ENCODE measurements around the gene POU5F1.

DNA sequence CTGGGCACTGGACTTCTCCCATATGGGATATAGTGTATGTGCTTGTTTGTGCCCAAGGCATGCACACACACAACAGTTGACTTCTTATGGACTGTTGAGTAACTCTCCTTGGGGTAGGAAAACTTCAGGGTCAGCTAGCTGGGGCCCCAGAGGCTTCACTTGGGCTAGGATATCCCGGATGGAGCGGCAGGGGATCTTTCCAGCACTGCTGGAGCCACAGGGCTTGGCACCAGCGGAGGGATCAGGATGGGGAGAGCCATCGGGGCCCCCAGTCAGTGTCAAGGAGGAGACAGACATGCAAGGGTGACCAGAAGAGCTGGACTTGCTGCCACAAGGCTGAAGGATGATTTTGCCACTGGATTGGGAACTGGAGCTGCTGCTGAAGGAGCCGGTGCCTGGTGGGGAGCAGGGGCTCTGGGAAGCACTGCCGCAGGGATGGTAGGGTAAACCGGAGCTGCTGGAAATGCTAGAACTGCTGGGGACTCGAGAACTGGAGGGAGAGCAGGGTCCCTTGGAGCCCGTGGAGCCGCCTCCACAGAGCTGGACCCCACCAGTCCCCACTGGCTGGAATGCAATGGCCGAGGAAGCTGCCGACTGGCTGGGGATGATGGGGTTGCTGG is 54.4 kb downstream of the POU5F1 start:
- TF ChIP-seq POLR2AphosphoS5 (IDR thresholded peaks at IDR 0.05; ENCODE audit: low read depth, low read length) (no peak), SIN3A (IDR thresholded peaks at IDR 0.05; ENCODE audit: borderline replicate concordance, insufficient read depth, low read length) (no peak), TAF1 (IDR thresholded peaks at IDR 0.05; ENCODE audit: borderline replicate concordance, insufficient read depth, low read length) (no peak)
- TF ChIP-seq, protein P1, sequence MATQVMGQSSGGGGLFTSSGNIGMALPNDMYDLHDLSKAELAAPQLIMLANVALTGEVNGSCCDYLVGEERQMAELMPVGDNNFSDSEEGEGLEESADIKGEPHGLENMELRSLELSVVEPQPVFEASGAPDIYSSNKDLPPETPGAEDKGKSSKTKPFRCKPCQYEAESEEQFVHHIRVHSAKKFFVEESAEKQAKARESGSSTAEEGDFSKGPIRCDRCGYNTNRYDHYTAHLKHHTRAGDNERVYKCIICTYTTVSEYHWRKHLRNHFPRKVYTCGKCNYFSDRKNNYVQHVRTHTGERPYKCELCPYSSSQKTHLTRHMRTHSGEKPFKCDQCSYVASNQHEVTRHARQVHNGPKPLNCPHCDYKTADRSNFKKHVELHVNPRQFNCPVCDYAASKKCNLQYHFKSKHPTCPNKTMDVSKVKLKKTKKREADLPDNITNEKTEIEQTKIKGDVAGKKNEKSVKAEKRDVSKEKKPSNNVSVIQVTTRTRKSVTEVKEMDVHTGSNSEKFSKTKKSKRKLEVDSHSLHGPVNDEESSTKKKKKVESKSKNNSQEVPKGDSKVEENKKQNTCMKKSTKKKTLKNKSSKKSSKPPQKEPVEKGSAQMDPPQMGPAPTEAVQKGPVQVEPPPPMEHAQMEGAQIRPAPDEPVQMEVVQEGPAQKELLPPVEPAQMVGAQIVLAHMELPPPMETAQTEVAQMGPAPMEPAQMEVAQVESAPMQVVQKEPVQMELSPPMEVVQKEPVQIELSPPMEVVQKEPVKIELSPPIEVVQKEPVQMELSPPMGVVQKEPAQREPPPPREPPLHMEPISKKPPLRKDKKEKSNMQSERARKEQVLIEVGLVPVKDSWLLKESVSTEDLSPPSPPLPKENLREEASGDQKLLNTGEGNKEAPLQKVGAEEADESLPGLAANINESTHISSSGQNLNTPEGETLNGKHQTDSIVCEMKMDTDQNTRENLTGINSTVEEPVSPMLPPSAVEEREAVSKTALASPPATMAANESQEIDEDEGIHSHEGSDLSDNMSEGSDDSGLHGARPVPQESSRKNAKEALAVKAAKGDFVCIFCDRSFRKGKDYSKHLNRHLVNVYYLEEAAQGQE (IDR thresholded peaks at IDR 0.05; ENCODE audit: insufficient read depth in 1 of 2, low read depth in 2 of 2, low read length in 2 of 2) = no peak
